Measurements from ENCODE around the gene TMC2. TPM values are rescaled to one million over a fixed set of nuclear protein-coding genes. Genes with fewer than 3 reads are reported as not detected.

Gene TMC2
- polyA plus RNA-seq, 2 of the 4 experiments (the other 2 are of a cell fraction): not detected

DNA sequence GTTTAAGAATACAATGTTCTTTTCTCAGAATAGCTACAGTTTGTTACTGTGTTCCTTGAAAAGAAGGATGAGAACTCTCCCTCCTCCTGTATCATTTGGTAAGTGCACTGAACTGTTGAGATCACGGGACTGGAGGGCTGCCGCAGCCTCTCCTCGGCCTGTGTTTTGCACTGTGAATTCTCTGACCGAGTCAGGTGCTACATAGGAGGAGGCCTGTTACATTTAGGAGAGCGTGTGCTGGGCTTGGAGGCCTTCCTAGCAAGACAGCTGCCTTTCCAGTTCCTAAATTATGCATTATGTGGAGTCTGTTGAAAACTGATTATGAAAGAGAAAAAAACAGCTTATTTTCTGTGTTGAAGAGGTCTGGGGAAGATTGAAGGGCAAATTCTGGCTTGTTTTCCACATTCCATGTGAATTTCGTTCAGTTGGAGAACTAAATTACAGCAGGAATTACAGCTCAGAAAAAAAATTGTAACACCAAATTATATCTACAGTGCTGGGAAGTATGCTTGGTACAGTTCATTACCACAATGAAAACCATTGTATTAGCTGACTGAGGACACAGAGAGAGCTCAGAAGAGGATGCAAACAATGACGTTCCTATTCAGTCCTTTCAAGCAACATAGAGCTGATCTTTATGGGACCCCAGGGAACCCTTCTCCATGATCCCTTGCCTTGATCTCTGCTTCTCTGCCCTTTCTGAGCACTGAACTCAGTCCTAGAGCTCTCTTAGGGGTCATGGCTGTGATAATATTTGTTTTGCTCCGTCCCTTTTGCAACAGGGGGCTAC is 2.8 kb downstream of the TMC2 start:
- FAIRE-seq: peak; percentile 23
- TF ChIP-seq FOXS1 (CRISPR knock-in tag; IDR thresholded peaks at IDR 0.05): no peak
- no peak for TF ChIP-seq JUN (IDR thresholded peaks at IDR 0.05)
- TF ChIP-seq POLR2A (IDR thresholded peaks at IDR 0.05; ENCODE audit: low read length): no peak
- TF ChIP-seq JUNB (IDR thresholded peaks at IDR 0.05): no peak
- TF ChIP-seq, protein P1, sequence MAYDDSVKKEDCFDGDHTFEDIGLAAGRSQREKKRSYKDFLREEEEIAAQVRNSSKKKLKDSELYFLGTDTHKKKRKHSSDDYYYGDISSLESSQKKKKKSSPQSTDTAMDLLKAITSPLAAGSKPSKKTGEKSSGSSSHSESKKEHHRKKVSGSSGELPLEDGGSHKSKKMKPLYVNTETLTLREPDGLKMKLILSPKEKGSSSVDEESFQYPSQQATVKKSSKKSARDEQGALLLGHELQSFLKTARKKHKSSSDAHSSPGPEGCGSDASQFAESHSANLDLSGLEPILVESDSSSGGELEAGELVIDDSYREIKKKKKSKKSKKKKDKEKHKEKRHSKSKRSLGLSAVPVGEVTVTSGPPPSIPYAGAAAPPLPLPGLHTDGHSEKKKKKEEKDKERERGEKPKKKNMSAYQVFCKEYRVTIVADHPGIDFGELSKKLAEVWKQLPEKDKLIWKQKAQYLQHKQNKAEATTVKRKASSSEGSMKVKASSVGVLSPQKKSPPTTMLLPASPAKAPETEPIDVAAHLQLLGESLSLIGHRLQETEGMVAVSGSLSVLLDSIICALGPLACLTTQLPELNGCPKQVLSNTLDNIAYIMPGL (CRISPR knock-in tag; IDR thresholded peaks at IDR 0.05; ENCODE audit: borderline replicate concordance): no peak
- TF ChIP-seq KDM1A (IDR thresholded peaks at IDR 0.05; ENCODE audit: low read depth): no peak
- TF ChIP-seq, protein P2, sequence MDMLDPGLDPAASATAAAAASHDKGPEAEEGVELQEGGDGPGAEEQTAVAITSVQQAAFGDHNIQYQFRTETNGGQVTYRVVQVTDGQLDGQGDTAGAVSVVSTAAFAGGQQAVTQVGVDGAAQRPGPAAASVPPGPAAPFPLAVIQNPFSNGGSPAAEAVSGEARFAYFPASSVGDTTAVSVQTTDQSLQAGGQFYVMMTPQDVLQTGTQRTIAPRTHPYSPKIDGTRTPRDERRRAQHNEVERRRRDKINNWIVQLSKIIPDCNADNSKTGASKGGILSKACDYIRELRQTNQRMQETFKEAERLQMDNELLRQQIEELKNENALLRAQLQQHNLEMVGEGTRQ (IDR thresholded peaks at IDR 0.05): no peak
- TF ChIP-seq ESRRA (IDR thresholded peaks at IDR 0.05; ENCODE audit: borderline replicate concordance, low read length): no peak
- TF ChIP-seq HEYL (CRISPR knock-in tag; IDR thresholded peaks at IDR 0.05): no peak
- TF ChIP-seq, protein P3, sequence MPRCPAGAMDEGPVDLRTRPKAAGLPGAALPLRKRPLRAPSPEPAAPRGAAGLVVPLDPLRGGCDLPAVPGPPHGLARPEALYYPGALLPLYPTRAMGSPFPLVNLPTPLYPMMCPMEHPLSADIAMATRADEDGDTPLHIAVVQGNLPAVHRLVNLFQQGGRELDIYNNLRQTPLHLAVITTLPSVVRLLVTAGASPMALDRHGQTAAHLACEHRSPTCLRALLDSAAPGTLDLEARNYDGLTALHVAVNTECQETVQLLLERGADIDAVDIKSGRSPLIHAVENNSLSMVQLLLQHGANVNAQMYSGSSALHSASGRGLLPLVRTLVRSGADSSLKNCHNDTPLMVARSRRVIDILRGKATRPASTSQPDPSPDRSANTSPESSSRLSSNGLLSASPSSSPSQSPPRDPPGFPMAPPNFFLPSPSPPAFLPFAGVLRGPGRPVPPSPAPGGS (IDR thresholded peaks at IDR 0.05): no peak
- TF ChIP-seq, protein P4, sequence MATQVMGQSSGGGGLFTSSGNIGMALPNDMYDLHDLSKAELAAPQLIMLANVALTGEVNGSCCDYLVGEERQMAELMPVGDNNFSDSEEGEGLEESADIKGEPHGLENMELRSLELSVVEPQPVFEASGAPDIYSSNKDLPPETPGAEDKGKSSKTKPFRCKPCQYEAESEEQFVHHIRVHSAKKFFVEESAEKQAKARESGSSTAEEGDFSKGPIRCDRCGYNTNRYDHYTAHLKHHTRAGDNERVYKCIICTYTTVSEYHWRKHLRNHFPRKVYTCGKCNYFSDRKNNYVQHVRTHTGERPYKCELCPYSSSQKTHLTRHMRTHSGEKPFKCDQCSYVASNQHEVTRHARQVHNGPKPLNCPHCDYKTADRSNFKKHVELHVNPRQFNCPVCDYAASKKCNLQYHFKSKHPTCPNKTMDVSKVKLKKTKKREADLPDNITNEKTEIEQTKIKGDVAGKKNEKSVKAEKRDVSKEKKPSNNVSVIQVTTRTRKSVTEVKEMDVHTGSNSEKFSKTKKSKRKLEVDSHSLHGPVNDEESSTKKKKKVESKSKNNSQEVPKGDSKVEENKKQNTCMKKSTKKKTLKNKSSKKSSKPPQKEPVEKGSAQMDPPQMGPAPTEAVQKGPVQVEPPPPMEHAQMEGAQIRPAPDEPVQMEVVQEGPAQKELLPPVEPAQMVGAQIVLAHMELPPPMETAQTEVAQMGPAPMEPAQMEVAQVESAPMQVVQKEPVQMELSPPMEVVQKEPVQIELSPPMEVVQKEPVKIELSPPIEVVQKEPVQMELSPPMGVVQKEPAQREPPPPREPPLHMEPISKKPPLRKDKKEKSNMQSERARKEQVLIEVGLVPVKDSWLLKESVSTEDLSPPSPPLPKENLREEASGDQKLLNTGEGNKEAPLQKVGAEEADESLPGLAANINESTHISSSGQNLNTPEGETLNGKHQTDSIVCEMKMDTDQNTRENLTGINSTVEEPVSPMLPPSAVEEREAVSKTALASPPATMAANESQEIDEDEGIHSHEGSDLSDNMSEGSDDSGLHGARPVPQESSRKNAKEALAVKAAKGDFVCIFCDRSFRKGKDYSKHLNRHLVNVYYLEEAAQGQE (IDR thresholded peaks at IDR 0.05): no peak
- no peak for TF ChIP-seq CHD4 (IDR thresholded peaks at IDR 0.05; ENCODE audit: borderline replicate concordance)
- TF ChIP-seq POLR2AphosphoS2 (conservative IDR thresholded peaks at IDR 0.05; ENCODE audit: low read length): no peak
- TF ChIP-seq SMC3 (IDR thresholded peaks at IDR 0.05): no peak
- TF ChIP-seq NFE2L2 (conservative IDR thresholded peaks at IDR 0.05; ENCODE audit: low read length): no peak
- TF ChIP-seq, protein P5, sequence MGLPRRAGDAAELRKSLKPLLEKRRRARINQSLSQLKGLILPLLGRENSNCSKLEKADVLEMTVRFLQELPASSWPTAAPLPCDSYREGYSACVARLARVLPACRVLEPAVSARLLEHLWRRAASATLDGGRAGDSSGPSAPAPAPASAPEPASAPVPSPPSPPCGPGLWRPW (IDR thresholded peaks at IDR 0.05): no peak
- Histone ChIP-seq H3K27ac (no peak overlapping the region), H3K4me3 (no peak overlapping the region), H3K9me3 (no peaks in the 10 kb centered on the region), H3K4me1 (no peaks in the 10 kb centered on the region), H3K4me2 (no peak overlapping the region)
- POLR2A ChIA-PET: no interaction called here
- ATAC-seq: no peak
- 36% methylated on average over 8 of the region's 8 CpGs for WGBS (ENCODE audit: missing lambda C conversion rate)
- no peak for DNase-seq (ENCODE audit: low read depth in 1 of 2, low spot score in 1 of 2)
- CTCF ChIA-PET: interaction anchor here (0.5 to 2.6 kb wide), 8 partner anchors 9 to 99 kb away, joined by 3 to 17 read pairs (median 5); no protein-coding TSS in a partner anchor

DNA sequence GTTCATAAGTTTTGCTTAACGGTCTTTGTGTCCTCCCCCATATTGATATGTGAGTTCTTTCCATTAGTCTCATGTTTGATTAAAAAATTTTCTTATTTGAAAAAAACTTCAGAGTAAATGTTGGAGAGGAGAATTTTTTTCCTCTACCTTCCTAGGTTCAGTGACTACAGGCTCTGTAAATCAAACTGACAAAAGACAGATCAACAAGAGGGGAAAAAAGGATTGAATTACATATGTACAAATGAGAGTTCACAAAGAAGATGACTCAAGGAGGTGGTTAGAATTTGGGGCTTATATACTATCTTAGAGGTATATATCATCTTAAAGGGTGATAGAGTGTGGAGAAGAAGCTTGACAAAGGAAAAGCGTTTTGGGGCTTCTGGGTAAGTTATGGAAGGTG is 5.6 kb downstream of the TMC2 start:
- no peak for DNase-seq (ENCODE audit: low read depth in 1 of 2, low spot score in 1 of 2)
- TF ChIP-seq, protein P6, sequence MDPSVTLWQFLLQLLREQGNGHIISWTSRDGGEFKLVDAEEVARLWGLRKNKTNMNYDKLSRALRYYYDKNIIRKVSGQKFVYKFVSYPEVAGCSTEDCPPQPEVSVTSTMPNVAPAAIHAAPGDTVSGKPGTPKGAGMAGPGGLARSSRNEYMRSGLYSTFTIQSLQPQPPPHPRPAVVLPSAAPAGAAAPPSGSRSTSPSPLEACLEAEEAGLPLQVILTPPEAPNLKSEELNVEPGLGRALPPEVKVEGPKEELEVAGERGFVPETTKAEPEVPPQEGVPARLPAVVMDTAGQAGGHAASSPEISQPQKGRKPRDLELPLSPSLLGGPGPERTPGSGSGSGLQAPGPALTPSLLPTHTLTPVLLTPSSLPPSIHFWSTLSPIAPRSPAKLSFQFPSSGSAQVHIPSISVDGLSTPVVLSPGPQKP (IDR thresholded peaks at IDR 0.05; ENCODE audit: low read depth, low read length): no peak
- 0 out of 2 replicates have a peak, but pooled peaks have one; percentile 36 for TF ChIP-seq CBX8 (IDR thresholded peaks at IDR 0.05)
- TF ChIP-seq, protein P7, sequence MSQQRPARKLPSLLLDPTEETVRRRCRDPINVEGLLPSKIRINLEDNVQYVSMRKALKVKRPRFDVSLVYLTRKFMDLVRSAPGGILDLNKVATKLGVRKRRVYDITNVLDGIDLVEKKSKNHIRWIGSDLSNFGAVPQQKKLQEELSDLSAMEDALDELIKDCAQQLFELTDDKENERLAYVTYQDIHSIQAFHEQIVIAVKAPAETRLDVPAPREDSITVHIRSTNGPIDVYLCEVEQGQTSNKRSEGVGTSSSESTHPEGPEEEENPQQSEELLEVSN (IDR thresholded peaks at IDR 0.05; ENCODE audit: borderline replicate concordance, low read depth): no peak
- CTCF ChIA-PET: interaction anchor here (1.4 to 1.6 kb wide), 2 partner anchors 14 to 20 kb away, joined by 3 to 5 read pairs; no protein-coding TSS in a partner anchor
- POLR2A ChIA-PET: interaction anchor here (0.9 kb wide), 1 partner anchor 71 kb away, joined by 5 read pairs; the partner anchor contains the start of gene SNRPB
- no peak overlapping the region for H3K4me2 ChIP-seq
- no peak overlapping the region for H3K27ac ChIP-seq
- WGBS (ENCODE audit: missing lambda C conversion rate): 16% methylated on average over 2 of the region's 2 CpGs
- no peaks in the 10 kb centered on the region for H3K4me1 ChIP-seq
- FAIRE-seq: peak; percentile 18
- H3K9me3 ChIP-seq: no peaks in the 10 kb centered on the region
- H3K4me3 ChIP-seq: no peak overlapping the region
- no peak for ATAC-seq
